HUES6 (cell line): Measurements from ENCODE around the gene LHX5.

ENCODE experiments used
- H3K27ac ChIP-seq: 2 replicates; pipeline ENCODE4 v1.7.0; 2013; ENCODE audit warnings: low read depth, mild to moderate bottlenecking, low read length, inconsistent platforms
- H3K27me3 ChIP-seq: 2 replicates; pipeline ENCODE4 v1.6.1; 2013; ENCODE audit warnings: low read length; ENCODE audit not compliant: control insufficient read depth, insufficient read depth
- H3K36me3 ChIP-seq: 2 replicates; pipeline ENCODE4 v1.6.1; 2013; ENCODE audit warnings: low read length; ENCODE audit not compliant: control insufficient read depth, insufficient read depth
- H3K4me1 ChIP-seq: 2 replicates; pipeline ENCODE4 v1.6.1; 2013; ENCODE audit warnings: low read length; ENCODE audit not compliant: control insufficient read depth, insufficient read depth
- H3K4me3 ChIP-seq: 2 replicates; pipeline ENCODE4 v1.5.1; 2013; ENCODE audit warnings: low read depth, low read length
- H3K9ac ChIP-seq: one replicate; pipeline ENCODE4 v1.6.1; 2013; ENCODE audit warnings: mild to moderate bottlenecking, low read length
- H3K9me3 ChIP-seq: 2 replicates; pipeline ENCODE4 v1.6.1; 2013; ENCODE audit warnings: low read depth, low read length; ENCODE audit not compliant: control insufficient read depth, insufficient read depth

Gene LHX5

DNA sequence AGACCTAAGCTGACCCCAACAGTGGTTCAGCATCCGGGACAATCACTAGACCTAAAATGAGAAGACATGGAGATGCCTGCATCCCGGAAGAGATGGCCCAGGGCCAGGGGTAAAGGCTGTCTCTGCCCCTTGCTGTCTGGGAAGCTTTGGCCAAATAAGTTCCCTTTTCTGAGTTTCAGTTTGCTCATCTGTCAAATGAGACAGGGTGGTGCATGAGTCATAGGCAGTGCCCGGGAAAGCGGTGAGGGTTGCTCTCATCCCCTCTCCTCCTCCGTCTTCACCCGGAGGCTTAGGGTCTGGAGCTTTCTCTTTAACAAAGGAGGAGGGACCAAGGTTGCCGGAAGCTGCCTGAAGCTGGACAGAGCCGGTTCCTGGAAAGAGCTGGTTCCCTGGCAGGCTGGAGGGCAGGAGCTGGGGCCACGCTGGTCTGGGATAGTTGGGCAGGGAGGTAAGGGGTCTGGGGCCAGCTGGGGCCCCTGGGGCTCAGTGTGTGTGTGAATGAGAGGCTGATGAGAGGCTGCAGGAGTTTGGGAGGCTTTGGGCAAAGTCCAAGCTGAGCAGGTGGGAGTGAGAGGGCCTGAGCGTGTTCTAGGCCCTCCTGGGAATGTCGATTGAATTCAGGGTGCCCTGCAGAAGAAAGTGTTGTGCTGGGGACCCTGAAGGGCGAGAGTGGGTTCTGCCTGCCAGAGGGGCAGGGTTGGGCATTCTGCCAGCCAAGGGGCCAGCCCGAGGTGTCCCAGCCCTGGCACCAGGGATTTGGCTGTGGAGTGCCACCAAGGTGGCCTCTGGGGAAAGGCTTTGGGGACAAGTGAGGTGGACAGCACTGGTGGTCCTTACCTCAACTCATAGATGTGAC is 49.4 kb downstream of the LHX5 start, which contains the start of gene SDSL:
TSS of gene SDSL (plus strand) at position 351 of the 856 bp plus-strand sequence. CDS start 5,603 bp downstream, outside the sequence.
- Histone ChIP-seq H3K4me3 (peak within 1 kb of the TSS; percentile 43), H3K36me3 (no peaks in the 10 kb centered on the region), H3K4me1 (peaks cover 11% of the 10 kb centered on the region; the same call in 1 of the 2 replicates), H3K27me3 (no peaks in the 10 kb centered on the region), H3K27ac (peak within 1 kb of the TSS; percentile 24; the same call in 1 of the 2 replicates), H3K9me3 (no peaks in the 10 kb centered on the region), H3K9ac (peak within 1 kb of the TSS; percentile 18)

DNA sequence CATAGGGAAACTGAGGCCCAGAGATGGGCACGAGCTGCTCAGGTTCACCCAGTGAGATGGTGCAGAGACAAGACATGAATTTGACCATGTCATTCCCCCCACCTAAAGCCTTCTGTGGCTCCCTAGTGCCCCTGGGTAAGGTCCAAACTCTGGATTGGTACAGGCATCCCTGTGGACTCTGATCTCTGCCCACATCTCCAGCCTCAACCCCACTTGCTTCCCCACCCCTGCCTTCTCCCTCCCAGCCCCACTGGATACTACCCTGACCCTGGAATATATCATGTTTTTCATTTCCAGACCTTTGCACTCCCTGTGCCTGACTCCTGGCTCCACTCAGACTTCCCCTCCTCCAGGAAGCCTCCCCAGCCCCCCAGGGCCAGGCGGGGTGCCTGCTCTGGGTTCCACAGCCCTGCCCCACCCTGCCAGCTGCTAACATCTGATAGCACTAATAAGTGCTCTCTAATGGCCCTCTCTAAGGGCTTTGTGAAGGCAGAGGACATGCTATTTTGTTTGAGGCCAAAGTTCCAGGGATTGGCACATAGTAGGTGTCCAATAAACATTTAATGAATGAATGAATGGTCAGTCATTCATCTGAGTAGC is 50.6 kb downstream of the LHX5 start:
- H3K27ac ChIP-seq = no peak overlapping the region
- no peak overlapping the region for H3K9ac ChIP-seq
- no peak overlapping the region for H3K4me3 ChIP-seq
- H3K9me3 ChIP-seq = no peaks in the 10 kb centered on the region
- H3K27me3 ChIP-seq = no peaks in the 10 kb centered on the region
- H3K4me1 ChIP-seq = peaks cover 8% of the 10 kb centered on the region; the same call in 1 of the 2 replicates
- H3K36me3 ChIP-seq = no peaks in the 10 kb centered on the region

DNA sequence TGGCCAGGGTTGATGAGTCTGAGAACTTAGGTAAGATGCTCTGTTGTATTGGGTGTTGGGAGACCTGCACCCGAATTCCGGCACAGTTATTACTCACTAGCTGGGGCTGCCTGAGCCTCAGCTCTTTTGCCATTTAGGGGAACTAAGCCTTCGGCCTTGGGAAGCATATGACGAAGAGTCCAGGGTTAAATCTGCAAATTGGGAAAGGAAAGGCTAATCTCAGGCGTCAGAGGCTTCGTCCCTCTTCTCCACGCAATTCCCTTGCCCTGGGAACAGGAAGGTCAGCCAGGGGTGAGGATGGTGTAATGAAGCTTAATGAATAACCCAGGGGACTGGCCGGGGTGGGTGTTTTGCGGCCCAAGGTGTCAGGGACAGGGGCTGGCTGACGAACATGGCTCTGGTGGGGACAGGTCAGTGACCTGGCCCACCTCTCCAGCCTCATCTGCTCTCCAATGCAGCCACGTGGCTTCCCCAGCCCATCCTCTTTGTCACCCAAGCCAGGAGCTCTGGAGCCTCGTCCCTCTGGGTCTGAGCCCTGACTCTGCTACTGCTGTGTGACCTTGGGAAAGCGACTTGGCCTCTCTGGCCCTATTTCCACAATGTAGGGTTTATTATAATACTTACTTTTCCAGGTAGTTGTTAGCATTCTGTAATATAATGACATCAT is 53.3 kb downstream of the LHX5 start:
- Histone ChIP-seq H3K4me1 (peaks cover 13% of the 10 kb centered on the region; the same call in 1 of the 2 replicates), H3K27me3 (no peaks in the 10 kb centered on the region), H3K9ac (no peak overlapping the region), H3K27ac (no peak overlapping the region), H3K36me3 (no peaks in the 10 kb centered on the region), H3K9me3 (no peaks in the 10 kb centered on the region), H3K4me3 (no peak overlapping the region)

DNA sequence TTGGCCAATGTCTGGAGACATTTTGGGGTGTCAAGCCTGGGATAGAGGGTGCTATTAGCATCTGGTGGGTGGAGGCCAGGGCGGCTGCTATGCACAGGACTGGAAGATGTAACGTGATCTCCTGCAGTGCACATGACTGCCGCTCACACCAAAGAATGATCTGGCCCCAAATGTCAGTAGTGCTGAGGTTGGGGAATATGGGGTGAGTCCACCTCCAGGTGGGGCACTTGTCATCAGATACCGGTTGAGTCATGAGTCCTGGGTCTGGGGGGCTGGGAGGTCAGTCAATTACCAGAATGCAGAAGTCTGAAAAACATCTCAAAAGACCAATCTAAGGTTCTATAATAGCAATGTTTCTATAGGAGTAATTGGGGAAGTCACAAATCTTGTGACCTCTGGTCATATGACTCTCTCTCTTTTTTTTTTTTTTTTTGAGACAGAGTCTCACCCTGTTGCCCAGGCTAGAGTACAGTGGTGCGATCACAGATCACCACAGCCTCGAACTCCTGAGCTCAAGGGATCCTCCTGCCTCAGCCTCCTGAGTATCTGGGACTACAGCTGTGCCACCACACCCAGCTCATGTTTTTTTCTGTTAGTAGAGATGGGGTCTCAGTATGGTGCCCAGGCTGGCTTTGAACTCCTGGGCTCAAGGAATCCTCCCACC is 55.4 kb downstream of the LHX5 start:
- no peaks in the 10 kb centered on the region for H3K27me3 ChIP-seq
- no peak overlapping the region for H3K4me3 ChIP-seq
- no peaks in the 10 kb centered on the region for H3K9me3 ChIP-seq
- H3K36me3 ChIP-seq = no peaks in the 10 kb centered on the region
- no peak overlapping the region for H3K27ac ChIP-seq
- peaks cover 6% of the 10 kb centered on the region; the same call in 1 of the 2 replicates for H3K4me1 ChIP-seq
- H3K9ac ChIP-seq = no peak overlapping the region

DNA sequence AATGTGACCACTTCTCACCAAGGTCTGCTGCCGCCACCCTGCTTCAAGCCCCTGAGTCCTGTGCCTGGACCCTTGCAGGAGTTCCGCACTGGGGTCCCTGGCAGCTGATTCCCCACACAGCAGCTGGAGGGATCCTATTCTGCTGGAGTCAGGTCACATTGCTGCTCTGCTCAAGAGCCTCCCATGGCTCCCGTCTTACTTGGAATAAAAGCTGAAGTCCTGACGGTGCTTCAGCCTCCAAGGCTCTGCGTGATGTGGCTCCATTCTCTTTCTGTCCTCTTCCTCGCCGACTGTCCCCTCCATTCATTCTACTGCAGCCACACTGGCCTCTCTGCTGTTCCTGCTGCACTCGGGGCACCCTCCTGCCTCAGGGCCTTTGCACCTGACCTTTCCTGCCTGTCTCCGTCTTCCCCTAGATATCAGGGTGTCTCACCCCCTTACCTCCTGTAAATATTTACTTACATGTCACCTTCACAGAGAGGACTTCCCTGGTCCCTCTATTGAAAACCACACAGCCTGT is 57.1 kb downstream of the LHX5 start:
- no peak overlapping the region for H3K4me3 ChIP-seq
- H3K9me3 ChIP-seq = no peaks in the 10 kb centered on the region
- peaks cover 6% of the 10 kb centered on the region; the same call in 1 of the 2 replicates for H3K4me1 ChIP-seq
- no peak overlapping the region for H3K27ac ChIP-seq
- H3K9ac ChIP-seq = no peak overlapping the region
- H3K27me3 ChIP-seq = no peaks in the 10 kb centered on the region
- no peaks in the 10 kb centered on the region for H3K36me3 ChIP-seq

DNA sequence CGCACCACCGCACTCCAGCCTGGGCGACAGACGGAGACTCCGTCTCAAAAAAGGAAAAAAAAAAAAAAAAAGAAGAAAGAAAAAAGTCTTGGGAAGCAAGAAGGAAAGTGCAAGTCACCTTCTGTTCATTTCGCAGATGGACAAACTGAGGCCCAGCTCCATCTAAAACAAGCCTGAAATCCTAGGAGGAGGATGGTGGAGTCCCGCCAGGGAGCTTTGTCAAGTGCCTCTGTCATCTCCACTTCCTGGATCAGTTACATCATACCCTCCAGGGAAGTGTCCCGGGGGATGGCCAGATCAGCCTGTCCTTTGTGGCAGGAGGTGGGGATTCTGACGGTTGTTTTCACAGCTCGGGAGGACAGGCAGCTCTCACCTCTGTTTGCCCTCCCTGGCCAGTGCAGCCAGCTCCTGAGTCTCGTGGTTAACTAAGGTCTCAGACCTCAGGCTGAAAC is 58.2 kb downstream of the LHX5 start:
- H3K27me3 ChIP-seq = no peaks in the 10 kb centered on the region
- no peak overlapping the region for H3K27ac ChIP-seq
- no peak overlapping the region for H3K4me3 ChIP-seq
- H3K4me1 ChIP-seq = peaks cover 6% of the 10 kb centered on the region; the same call in 1 of the 2 replicates
- no peaks in the 10 kb centered on the region for H3K36me3 ChIP-seq
- H3K9me3 ChIP-seq = no peaks in the 10 kb centered on the region
- H3K9ac ChIP-seq = no peak overlapping the region
